Transverse colon (tissue), 4 donors: Measurements from ENCODE around the gene C22orf42.

ENCODE experiments used
- POLR2AphosphoS5 ChIP-seq, 3 donors: sonication (generic); formaldehyde crosslinking; IDR thresholded peaks; one replicate each; pipeline ENCODE4 v1.6.1; 2016; ENCODE audit warnings: antibody characterized with exemption in 3 of 3
- TF ChIP-seq, protein P1 (sequence below), 5 experiments: fragments of 200-600 bp in 3 of 5; fragments of 450-650 bp in 2 of 5; sonication (generic) in 3 of 5; IDR thresholded peaks; 1 replicate in 2 of 5; 2 replicates in 3 of 5; pipeline ENCODE4 v1.5.1; 2016 to 2017; ENCODE audit warnings: antibody characterized with exemption in 5 of 5, inconsistent platforms in 3 of 5, mild to moderate bottlenecking in 2 of 5, moderate library complexity in 1 of 5

DNA sequence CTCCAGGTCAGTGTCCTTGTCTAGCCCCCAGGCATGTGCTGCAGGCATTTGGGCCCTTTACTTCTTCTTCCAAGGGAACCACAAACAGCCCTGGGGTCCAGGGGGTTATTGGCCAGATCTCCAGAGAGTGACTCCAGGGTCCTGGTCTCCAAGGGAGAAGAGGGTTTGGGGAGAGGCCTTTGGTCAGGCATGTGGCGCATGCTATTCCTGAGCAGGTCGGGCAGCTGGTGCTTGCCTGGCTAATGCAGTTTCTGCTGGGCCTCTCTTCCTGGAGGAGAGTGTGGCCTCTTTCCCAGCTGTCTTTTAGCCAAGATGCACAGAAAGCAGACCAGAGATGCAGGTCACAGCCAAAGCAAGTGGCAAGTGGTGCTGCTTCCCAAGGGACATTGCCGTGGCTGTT lies 49.6 kb upstream of the C22orf42 start:
- TF ChIP-seq, protein P1, sequence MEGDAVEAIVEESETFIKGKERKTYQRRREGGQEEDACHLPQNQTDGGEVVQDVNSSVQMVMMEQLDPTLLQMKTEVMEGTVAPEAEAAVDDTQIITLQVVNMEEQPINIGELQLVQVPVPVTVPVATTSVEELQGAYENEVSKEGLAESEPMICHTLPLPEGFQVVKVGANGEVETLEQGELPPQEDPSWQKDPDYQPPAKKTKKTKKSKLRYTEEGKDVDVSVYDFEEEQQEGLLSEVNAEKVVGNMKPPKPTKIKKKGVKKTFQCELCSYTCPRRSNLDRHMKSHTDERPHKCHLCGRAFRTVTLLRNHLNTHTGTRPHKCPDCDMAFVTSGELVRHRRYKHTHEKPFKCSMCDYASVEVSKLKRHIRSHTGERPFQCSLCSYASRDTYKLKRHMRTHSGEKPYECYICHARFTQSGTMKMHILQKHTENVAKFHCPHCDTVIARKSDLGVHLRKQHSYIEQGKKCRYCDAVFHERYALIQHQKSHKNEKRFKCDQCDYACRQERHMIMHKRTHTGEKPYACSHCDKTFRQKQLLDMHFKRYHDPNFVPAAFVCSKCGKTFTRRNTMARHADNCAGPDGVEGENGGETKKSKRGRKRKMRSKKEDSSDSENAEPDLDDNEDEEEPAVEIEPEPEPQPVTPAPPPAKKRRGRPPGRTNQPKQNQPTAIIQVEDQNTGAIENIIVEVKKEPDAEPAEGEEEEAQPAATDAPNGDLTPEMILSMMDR (IDR thresholded peaks at IDR 0.05), result no peak
- TF ChIP-seq POLR2AphosphoS5 (IDR thresholded peaks at IDR 0.05), result no peak
